Measurements from ENCODE around the gene EIF5.

EIF5 gene

GRCh38 chr14:103384450-103385151 is 50.6 kb downstream of the EIF5 start:
- no peaks in the 10 kb centered on the region for H3K9me3 ChIP-seq (ENCODE audit: control insufficient read depth, insufficient read depth, low read length)
- H3K4me1 ChIP-seq (ENCODE audit: control insufficient read depth, insufficient read depth, low read length), result no peaks in the 10 kb centered on the region
- no peaks in the 10 kb centered on the region for H3K36me3 ChIP-seq (ENCODE audit: control insufficient read depth, insufficient read depth, low read length)
- peak overlapping the region; percentile 92 for H3K4me3 ChIP-seq (ENCODE audit: low read depth, low read length)
- peak overlapping the region; percentile 54 for H3K9ac ChIP-seq (ENCODE audit: low read depth, low read length)
- peaks cover 8% of the 10 kb centered on the region for H3K27me3 ChIP-seq (ENCODE audit: control insufficient read depth, insufficient read depth, low read length)

GRCh38 chr14:103385152-103385928 is 51.3 kb downstream of the EIF5 start, which contains the start of gene MARK3:
MARK3 (plus strand) TSS chr14:103385415; CDS start chr14:103386030, 615 bp downstream.
- H3K9ac ChIP-seq (ENCODE audit: low read depth, low read length), result peak within 1 kb of the TSS; percentile 82
- no peaks in the 10 kb centered on the region for H3K4me1 ChIP-seq (ENCODE audit: control insufficient read depth, insufficient read depth, low read length)
- peaks cover 8% of the 10 kb centered on the region for H3K27me3 ChIP-seq (ENCODE audit: control insufficient read depth, insufficient read depth, low read length)
- no peaks in the 10 kb centered on the region for H3K36me3 ChIP-seq (ENCODE audit: control insufficient read depth, insufficient read depth, low read length)
- H3K9me3 ChIP-seq (ENCODE audit: control insufficient read depth, insufficient read depth, low read length), result no peaks in the 10 kb centered on the region
- peak within 1 kb of the TSS; percentile 97 for H3K4me3 ChIP-seq (ENCODE audit: low read depth, low read length)

GRCh38 chr14:103385929-103386712 is 52.1 kb downstream of the EIF5 start:
- peak overlapping the region; percentile 82 for H3K9ac ChIP-seq (ENCODE audit: low read depth, low read length)
- no peaks in the 10 kb centered on the region for H3K4me1 ChIP-seq (ENCODE audit: control insufficient read depth, insufficient read depth, low read length)
- no peaks in the 10 kb centered on the region for H3K36me3 ChIP-seq (ENCODE audit: control insufficient read depth, insufficient read depth, low read length)
- H3K27me3 ChIP-seq (ENCODE audit: control insufficient read depth, insufficient read depth, low read length), result peaks cover 8% of the 10 kb centered on the region
- peak overlapping the region; percentile 97 for H3K4me3 ChIP-seq (ENCODE audit: low read depth, low read length)
- no peaks in the 10 kb centered on the region for H3K9me3 ChIP-seq (ENCODE audit: control insufficient read depth, insufficient read depth, low read length)

GRCh38 chr14:103386713-103387329 is 52.8 kb downstream of the EIF5 start:
- Histone ChIP-seq H3K9ac (ENCODE audit: low read depth, low read length) (no peak overlapping the region), H3K4me1 (ENCODE audit: control insufficient read depth, insufficient read depth, low read length) (no peaks in the 10 kb centered on the region), H3K27me3 (ENCODE audit: control insufficient read depth, insufficient read depth, low read length) (peaks cover 8% of the 10 kb centered on the region), H3K4me3 (ENCODE audit: low read depth, low read length) (peak overlapping the region; percentile 97), H3K9me3 (ENCODE audit: control insufficient read depth, insufficient read depth, low read length) (no peaks in the 10 kb centered on the region), H3K36me3 (ENCODE audit: control insufficient read depth, insufficient read depth, low read length) (no peaks in the 10 kb centered on the region)

- no peaks in the 10 kb centered on the region for H3K36me3 ChIP-seq (ENCODE audit: control insufficient read depth, insufficient read depth, low read length)
- H3K27me3 ChIP-seq (ENCODE audit: control insufficient read depth, insufficient read depth, low read length), result peaks cover 8% of the 10 kb centered on the region
- H3K9ac ChIP-seq (ENCODE audit: low read depth, low read length), result no peak overlapping the region
- H3K4me3 ChIP-seq (ENCODE audit: low read depth, low read length), result no peak overlapping the region
- H3K9me3 ChIP-seq (ENCODE audit: control insufficient read depth, insufficient read depth, low read length), result no peaks in the 10 kb centered on the region
- no peaks in the 10 kb centered on the region for H3K4me1 ChIP-seq (ENCODE audit: control insufficient read depth, insufficient read depth, low read length)
Observed at GRCh38 chr14:103388664-103389063, 54.6 kb downstream of the EIF5 start.

GRCh38 chr14:103390605-103391004 is 56.6 kb downstream of the EIF5 start:
- Histone ChIP-seq H3K4me1 (ENCODE audit: control insufficient read depth, insufficient read depth, low read length) (no peaks in the 10 kb centered on the region), H3K27me3 (ENCODE audit: control insufficient read depth, insufficient read depth, low read length) (no peaks in the 10 kb centered on the region), H3K9me3 (ENCODE audit: control insufficient read depth, insufficient read depth, low read length) (no peaks in the 10 kb centered on the region), H3K4me3 (ENCODE audit: low read depth, low read length) (no peak overlapping the region), H3K9ac (ENCODE audit: low read depth, low read length) (no peak overlapping the region), H3K36me3 (ENCODE audit: control insufficient read depth, insufficient read depth, low read length) (no peaks in the 10 kb centered on the region)

GRCh38 chr14:103391048-103391447 is 57.0 kb downstream of the EIF5 start:
- Histone ChIP-seq H3K4me3 (ENCODE audit: low read depth, low read length) (no peak overlapping the region), H3K4me1 (ENCODE audit: control insufficient read depth, insufficient read depth, low read length) (no peaks in the 10 kb centered on the region), H3K36me3 (ENCODE audit: control insufficient read depth, insufficient read depth, low read length) (no peaks in the 10 kb centered on the region), H3K9ac (ENCODE audit: low read depth, low read length) (no peak overlapping the region), H3K27me3 (ENCODE audit: control insufficient read depth, insufficient read depth, low read length) (no peaks in the 10 kb centered on the region), H3K9me3 (ENCODE audit: control insufficient read depth, insufficient read depth, low read length) (no peaks in the 10 kb centered on the region)

- H3K36me3 ChIP-seq (ENCODE audit: control insufficient read depth, insufficient read depth, low read length), result no peaks in the 10 kb centered on the region
- H3K9me3 ChIP-seq (ENCODE audit: control insufficient read depth, insufficient read depth, low read length), result no peaks in the 10 kb centered on the region
- no peaks in the 10 kb centered on the region for H3K27me3 ChIP-seq (ENCODE audit: control insufficient read depth, insufficient read depth, low read length)
- H3K4me3 ChIP-seq (ENCODE audit: low read depth, low read length), result no peak overlapping the region
- H3K9ac ChIP-seq (ENCODE audit: low read depth, low read length), result no peak overlapping the region
- H3K4me1 ChIP-seq (ENCODE audit: control insufficient read depth, insufficient read depth, low read length), result no peaks in the 10 kb centered on the region
Observed at GRCh38 chr14:103392106-103392505, 58.1 kb downstream of the EIF5 start.

- Histone ChIP-seq H3K9ac (ENCODE audit: low read depth, low read length) (no peak overlapping the region), H3K27me3 (ENCODE audit: control insufficient read depth, insufficient read depth, low read length) (no peaks in the 10 kb centered on the region), H3K4me1 (ENCODE audit: control insufficient read depth, insufficient read depth, low read length) (no peaks in the 10 kb centered on the region), H3K9me3 (ENCODE audit: control insufficient read depth, insufficient read depth, low read length) (no peaks in the 10 kb centered on the region), H3K36me3 (ENCODE audit: control insufficient read depth, insufficient read depth, low read length) (no peaks in the 10 kb centered on the region), H3K4me3 (ENCODE audit: low read depth, low read length) (no peak overlapping the region)
Observed at GRCh38 chr14:103392572-103392971, 58.5 kb downstream of the EIF5 start.

GRCh38 chr14:103393070-103393469 is 59.0 kb downstream of the EIF5 start:
- H3K36me3 ChIP-seq (ENCODE audit: control insufficient read depth, insufficient read depth, low read length), result no peaks in the 10 kb centered on the region
- no peaks in the 10 kb centered on the region for H3K4me1 ChIP-seq (ENCODE audit: control insufficient read depth, insufficient read depth, low read length)
- H3K27me3 ChIP-seq (ENCODE audit: control insufficient read depth, insufficient read depth, low read length), result no peaks in the 10 kb centered on the region
- H3K9ac ChIP-seq (ENCODE audit: low read depth, low read length), result no peak overlapping the region
- H3K9me3 ChIP-seq (ENCODE audit: control insufficient read depth, insufficient read depth, low read length), result no peaks in the 10 kb centered on the region
- H3K4me3 ChIP-seq (ENCODE audit: low read depth, low read length), result no peak overlapping the region

All from iPS-15b (cell line).